ENCODE results near the gene DNAH12.

DNAH12 gene

DNA sequence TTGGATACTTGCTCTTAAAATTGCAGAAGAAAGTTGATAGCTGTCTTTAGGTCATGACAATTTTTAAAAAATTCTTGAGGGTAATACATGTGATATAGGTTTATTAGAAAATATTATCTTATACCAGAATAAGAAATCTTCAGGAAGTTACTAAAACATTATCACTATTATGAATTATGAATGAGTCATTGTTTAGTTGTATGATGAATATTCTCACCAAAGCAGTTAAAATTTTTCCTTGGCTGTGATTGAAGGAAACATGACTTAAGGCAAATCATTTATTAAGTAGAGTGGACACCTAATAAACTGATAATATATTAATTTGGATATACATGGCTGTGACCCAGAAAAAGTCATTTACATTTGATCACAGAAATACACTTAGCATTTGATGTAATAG is 286.5 kb downstream of the DNAH12 start:
- Histone ChIP-seq H3K79me2 (ENCODE audit: low read length) (no peaks in the 10 kb centered on the region), H3K4me2 (ENCODE audit: low read depth, low read length) (no peak overlapping the region), H3K4me3 (ENCODE audit: low read length) (no peak overlapping the region), H3K27me3 (replicated peaks; ENCODE audit: insufficient read depth, low read length) (no peaks in the 10 kb centered on the region), H3K27ac (ENCODE audit: low read length) (no peak overlapping the region), H3K9ac (ENCODE audit: low read length) (no peak overlapping the region), H4K20me1 (ENCODE audit: insufficient read depth, low read length) (no peaks in the 10 kb centered on the region), H3K4me1 (ENCODE audit: low read length) (no peaks in the 10 kb centered on the region), H3K9me3 (replicated peaks; ENCODE audit: insufficient read depth, low read length) (no peaks in the 10 kb centered on the region), H2AFZ (ENCODE audit: low read length) (no peak overlapping the region), H3F3A (ENCODE audit: insufficient read depth, low read length) (no peaks in the 10 kb centered on the region), H3K36me3 (replicated peaks; ENCODE audit: insufficient read depth, low read length) (no peaks in the 10 kb centered on the region; the same call in 1 of the 2 replicates), H3K9me2 (replicated peaks; ENCODE audit: insufficient read depth, low read length) (no peaks in the 10 kb centered on the region)
- TF ChIP-seq, protein P1, sequence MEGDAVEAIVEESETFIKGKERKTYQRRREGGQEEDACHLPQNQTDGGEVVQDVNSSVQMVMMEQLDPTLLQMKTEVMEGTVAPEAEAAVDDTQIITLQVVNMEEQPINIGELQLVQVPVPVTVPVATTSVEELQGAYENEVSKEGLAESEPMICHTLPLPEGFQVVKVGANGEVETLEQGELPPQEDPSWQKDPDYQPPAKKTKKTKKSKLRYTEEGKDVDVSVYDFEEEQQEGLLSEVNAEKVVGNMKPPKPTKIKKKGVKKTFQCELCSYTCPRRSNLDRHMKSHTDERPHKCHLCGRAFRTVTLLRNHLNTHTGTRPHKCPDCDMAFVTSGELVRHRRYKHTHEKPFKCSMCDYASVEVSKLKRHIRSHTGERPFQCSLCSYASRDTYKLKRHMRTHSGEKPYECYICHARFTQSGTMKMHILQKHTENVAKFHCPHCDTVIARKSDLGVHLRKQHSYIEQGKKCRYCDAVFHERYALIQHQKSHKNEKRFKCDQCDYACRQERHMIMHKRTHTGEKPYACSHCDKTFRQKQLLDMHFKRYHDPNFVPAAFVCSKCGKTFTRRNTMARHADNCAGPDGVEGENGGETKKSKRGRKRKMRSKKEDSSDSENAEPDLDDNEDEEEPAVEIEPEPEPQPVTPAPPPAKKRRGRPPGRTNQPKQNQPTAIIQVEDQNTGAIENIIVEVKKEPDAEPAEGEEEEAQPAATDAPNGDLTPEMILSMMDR (IDR thresholded peaks at IDR 0.05; ENCODE audit: low read length), result no peak
- no peak for TF ChIP-seq EZH2phosphoT487 (IDR thresholded peaks at IDR 0.05; ENCODE audit: low read length)
- TF ChIP-seq EZH2 (optimal IDR thresholded peaks at IDR 0.05; ENCODE audit: low read depth, low read length), result no peak
- DNase-seq, result no peak

DNA sequence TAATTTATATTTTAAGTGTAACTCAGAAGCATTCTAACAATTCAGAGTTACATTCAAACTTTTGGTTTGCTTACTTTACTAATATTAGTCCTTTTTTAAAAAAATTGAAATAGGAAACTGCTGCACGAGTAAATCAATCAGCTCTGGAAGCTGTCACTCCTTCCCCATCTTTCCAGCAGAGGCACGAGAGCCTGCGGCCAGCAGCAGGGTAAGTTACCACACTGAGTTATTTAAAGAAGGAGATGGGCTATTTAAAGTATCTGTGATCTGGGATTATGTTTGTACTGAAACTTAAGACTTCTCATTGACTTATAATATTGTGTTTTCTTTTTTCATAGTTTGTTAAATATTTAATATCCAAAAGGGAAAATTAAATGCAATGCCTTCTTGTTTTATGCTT is 287.3 kb downstream of the DNAH12 start:
- no peaks in the 10 kb centered on the region; the same call in 1 of the 2 replicates for H3K36me3 ChIP-seq (replicated peaks; ENCODE audit: insufficient read depth, low read length)
- no peaks in the 10 kb centered on the region for H4K20me1 ChIP-seq (ENCODE audit: insufficient read depth, low read length)
- TF ChIP-seq EZH2 (optimal IDR thresholded peaks at IDR 0.05; ENCODE audit: low read depth, low read length) (no peak), EZH2phosphoT487 (IDR thresholded peaks at IDR 0.05; ENCODE audit: low read length) (no peak)
- TF ChIP-seq, protein P1 (IDR thresholded peaks at IDR 0.05; ENCODE audit: low read length), result no peak
- no peaks in the 10 kb centered on the region for H3F3A ChIP-seq (ENCODE audit: insufficient read depth, low read length)
- H3K4me2 ChIP-seq (ENCODE audit: low read depth, low read length), result no peak overlapping the region
- no peak overlapping the region for H3K4me3 ChIP-seq (ENCODE audit: low read length)
- H2AFZ ChIP-seq (ENCODE audit: low read length), result no peak overlapping the region
- DNase-seq, result no peak
- no peak overlapping the region for H3K9ac ChIP-seq (ENCODE audit: low read length)
- no peaks in the 10 kb centered on the region for H3K9me3 ChIP-seq (replicated peaks; ENCODE audit: insufficient read depth, low read length)
- H3K27me3 ChIP-seq (replicated peaks; ENCODE audit: insufficient read depth, low read length), result no peaks in the 10 kb centered on the region
- no peak overlapping the region for H3K27ac ChIP-seq (ENCODE audit: low read length)
- H3K9me2 ChIP-seq (replicated peaks; ENCODE audit: insufficient read depth, low read length), result no peaks in the 10 kb centered on the region
- H3K79me2 ChIP-seq (ENCODE audit: low read length), result no peaks in the 10 kb centered on the region
- H3K4me1 ChIP-seq (ENCODE audit: low read length), result no peaks in the 10 kb centered on the region

DNA sequence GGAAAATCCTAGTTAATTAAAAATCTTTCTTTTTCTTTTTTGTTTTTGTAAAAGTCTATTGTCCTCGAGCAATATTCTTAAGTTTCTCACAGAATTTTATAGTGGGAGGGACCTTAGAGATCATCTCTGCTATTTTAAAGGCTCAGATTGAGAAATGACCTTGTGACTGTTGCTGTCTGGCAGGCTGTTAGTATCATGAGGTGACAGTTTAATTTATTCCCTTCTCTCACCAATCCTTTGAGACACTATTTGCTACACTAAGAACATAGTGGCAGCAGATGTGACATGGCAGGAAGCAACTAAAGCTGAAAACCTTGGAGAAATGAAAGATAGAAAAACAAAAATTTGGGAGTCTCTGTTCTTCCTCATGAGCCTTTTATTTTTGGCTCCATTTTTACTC is 291.7 kb downstream of the DNAH12 start:
- no peak for DNase-seq
- Histone ChIP-seq H3K36me3 (replicated peaks; ENCODE audit: insufficient read depth, low read length) (peaks cover 15% of the 10 kb centered on the region; the same call in 1 of the 2 replicates), H3K27me3 (replicated peaks; ENCODE audit: insufficient read depth, low read length) (no peaks in the 10 kb centered on the region), H3K4me3 (ENCODE audit: low read length) (no peak overlapping the region), H2AFZ (ENCODE audit: low read length) (no peak overlapping the region), H3K9ac (ENCODE audit: low read length) (no peak overlapping the region), H3K4me2 (ENCODE audit: low read depth, low read length) (no peak overlapping the region), H3F3A (ENCODE audit: insufficient read depth, low read length) (no peaks in the 10 kb centered on the region), H3K27ac (ENCODE audit: low read length) (no peak overlapping the region), H3K9me2 (replicated peaks; ENCODE audit: insufficient read depth, low read length) (no peaks in the 10 kb centered on the region), H3K9me3 (replicated peaks; ENCODE audit: insufficient read depth, low read length) (no peaks in the 10 kb centered on the region; the same call in 1 of the 2 replicates), H3K4me1 (ENCODE audit: low read length) (no peaks in the 10 kb centered on the region), H4K20me1 (ENCODE audit: insufficient read depth, low read length) (no peaks in the 10 kb centered on the region), H3K79me2 (ENCODE audit: low read length) (no peaks in the 10 kb centered on the region)
- no peak for TF ChIP-seq EZH2phosphoT487 (IDR thresholded peaks at IDR 0.05; ENCODE audit: low read length)
- no peak for TF ChIP-seq EZH2 (optimal IDR thresholded peaks at IDR 0.05; ENCODE audit: low read depth, low read length)
- TF ChIP-seq, protein P1 (IDR thresholded peaks at IDR 0.05; ENCODE audit: low read length), result no peak

Data from MM.1S (cell line).